GM12801 (cell line): ENCODE data around the gene C5orf63.

Source experiments
- TF ChIP-seq, protein P1 (sequence below): IDR thresholded peaks from one replicate; pipeline ENCODE4 v1.5.1; 2011; ENCODE audit warnings: control low read depth; ENCODE audit not compliant: insufficient read length; ENCODE audit errors: extremely low read depth

The C5orf63 gene

DNA sequence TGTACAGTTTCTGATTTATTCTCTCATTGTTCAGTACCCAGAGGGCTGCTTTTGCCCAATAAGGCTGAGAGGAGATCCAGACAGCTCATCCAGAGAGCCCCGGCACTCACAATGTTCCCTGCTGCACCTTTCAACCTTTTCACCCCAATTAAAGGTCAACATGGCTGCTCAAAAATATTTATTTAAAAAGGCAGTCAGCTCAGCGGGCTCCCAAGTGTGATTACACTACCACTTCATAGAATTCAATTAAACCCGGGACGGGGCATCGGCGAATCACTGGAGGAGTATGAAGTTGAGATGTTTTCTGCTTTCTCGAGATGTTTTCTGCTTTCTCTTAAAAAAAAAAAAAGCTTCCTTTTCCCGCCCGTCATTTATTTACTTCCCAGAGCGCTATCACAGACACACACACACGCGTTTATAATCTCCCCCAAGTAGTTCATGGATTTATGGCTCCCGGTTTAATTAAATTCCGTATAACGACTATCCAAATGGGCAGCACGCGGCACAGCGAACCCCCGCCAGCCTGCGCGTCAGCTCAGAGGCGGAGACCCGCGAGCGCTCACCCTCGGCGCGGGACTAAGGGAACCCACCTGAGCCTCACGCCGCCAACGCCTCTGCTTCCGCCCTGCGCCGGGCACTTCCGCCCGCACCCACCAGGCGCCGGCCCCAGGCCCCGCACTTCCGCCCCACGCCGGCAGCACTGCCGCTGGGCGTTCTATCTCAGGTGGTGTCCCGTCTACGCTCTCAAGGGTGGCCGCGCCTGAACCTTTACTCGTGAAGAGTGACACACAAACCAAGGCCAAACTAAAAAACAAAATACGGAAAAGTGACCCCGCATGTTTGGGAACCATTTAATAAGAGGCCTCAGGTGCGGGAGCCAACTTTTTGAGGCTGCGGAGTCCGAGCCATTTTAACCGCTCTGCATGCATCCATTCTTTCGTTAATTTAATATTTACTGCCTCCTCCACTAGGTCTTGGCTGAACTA, at the start of gene C5orf63:
Gene C5orf63 (minus strand): TSS at position 642 of the 986 bp plus-strand sequence. CDS start 14,507 bp downstream, outside the sequence.
- TF ChIP-seq, protein P1, sequence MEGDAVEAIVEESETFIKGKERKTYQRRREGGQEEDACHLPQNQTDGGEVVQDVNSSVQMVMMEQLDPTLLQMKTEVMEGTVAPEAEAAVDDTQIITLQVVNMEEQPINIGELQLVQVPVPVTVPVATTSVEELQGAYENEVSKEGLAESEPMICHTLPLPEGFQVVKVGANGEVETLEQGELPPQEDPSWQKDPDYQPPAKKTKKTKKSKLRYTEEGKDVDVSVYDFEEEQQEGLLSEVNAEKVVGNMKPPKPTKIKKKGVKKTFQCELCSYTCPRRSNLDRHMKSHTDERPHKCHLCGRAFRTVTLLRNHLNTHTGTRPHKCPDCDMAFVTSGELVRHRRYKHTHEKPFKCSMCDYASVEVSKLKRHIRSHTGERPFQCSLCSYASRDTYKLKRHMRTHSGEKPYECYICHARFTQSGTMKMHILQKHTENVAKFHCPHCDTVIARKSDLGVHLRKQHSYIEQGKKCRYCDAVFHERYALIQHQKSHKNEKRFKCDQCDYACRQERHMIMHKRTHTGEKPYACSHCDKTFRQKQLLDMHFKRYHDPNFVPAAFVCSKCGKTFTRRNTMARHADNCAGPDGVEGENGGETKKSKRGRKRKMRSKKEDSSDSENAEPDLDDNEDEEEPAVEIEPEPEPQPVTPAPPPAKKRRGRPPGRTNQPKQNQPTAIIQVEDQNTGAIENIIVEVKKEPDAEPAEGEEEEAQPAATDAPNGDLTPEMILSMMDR = no peak

GRCh38 chr5:127112347-127112864, 39.1 kb upstream of the C5orf63 start:
- TF ChIP-seq, protein P1 = no peak

- TF ChIP-seq, protein P1 = no peak
These were observed 37.8 kb upstream of the C5orf63 start for GRCh38 chr5:127111112-127111511.

GRCh38 chr5:127101935-127102334, 28.6 kb upstream of the C5orf63 start:
- TF ChIP-seq, protein P1 = no peak

- TF ChIP-seq, protein P1 = no peak
These were observed 28.2 kb upstream of the C5orf63 start for GRCh38 chr5:127101533-127101932.

- TF ChIP-seq, protein P1 = no peak
These were observed 24.9 kb upstream of the C5orf63 start for GRCh38 chr5:127098241-127098640.

- TF ChIP-seq, protein P1 = no peak
These were observed 24.0 kb upstream of the C5orf63 start for GRCh38 chr5:127097278-127097677.
